GM12864 (cell line): Measurements from ENCODE around the gene ACTRT3.

Source experiments
- DNase-seq: peaks from one replicate; pipeline ENCODE4 v3.0.0-alpha.2; 2011; ENCODE audit warnings: low read depth
- H3K4me3 ChIP-seq: 2 replicates; pipeline ENCODE4 v1.5.1; 2011; ENCODE audit warnings: mild to moderate bottlenecking, low read depth, low read length, control low read depth
- CTCF ChIP-seq: IDR thresholded peaks from 2 replicates; pipeline ENCODE4 v1.5.1; 2011; ENCODE audit warnings: low read depth, mild to moderate bottlenecking, moderate library complexity, low read length, control low read depth, inconsistent platforms; ENCODE audit errors: missing control alignments

ACTRT3 gene

GRCh38 chr3:169772897-169773816, 3.8 kb upstream of the ACTRT3 start, which contains the start of gene MYNN:
Gene MYNN (plus strand): TSS chr3:169773396. CDS start chr3:169774296, 900 bp downstream.
- DNase-seq = peak; percentile 77
- TF ChIP-seq CTCF = peak; percentile 3
- peak within 1 kb of the TSS; percentile 76 for H3K4me3 ChIP-seq

DNA sequence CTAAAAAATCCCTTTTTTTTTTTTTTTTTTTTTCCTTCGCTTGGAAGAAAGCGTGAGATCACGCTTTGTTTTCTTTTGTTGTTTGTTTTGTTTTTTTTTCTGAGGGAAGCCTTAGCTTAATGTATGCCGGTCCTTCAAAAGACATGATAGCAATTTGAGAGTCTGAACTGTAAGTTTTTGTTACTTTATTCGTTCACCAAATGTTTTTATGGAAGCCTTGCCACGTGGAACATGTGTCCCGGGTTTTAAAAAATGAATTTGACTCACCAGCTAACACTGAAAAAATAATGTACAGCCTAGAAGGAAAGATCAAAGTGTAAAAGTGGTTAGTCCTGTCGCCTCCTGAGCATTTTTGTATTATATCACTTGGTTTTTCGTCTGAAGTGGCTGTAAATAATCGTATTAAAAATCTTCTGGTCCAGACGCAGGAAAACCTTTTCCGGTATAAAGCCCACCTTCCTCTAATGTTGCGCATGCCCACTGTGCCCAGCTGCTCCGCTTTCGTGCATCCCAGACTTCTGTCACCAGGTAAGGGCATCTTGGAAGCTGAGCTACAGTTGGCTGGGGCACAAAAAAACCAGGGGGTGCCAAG, 3.0 kb upstream of the ACTRT3 start:
- H3K4me3 ChIP-seq = peak overlapping the region; percentile 76
- no peak for TF ChIP-seq CTCF
- no peak for DNase-seq

DNA sequence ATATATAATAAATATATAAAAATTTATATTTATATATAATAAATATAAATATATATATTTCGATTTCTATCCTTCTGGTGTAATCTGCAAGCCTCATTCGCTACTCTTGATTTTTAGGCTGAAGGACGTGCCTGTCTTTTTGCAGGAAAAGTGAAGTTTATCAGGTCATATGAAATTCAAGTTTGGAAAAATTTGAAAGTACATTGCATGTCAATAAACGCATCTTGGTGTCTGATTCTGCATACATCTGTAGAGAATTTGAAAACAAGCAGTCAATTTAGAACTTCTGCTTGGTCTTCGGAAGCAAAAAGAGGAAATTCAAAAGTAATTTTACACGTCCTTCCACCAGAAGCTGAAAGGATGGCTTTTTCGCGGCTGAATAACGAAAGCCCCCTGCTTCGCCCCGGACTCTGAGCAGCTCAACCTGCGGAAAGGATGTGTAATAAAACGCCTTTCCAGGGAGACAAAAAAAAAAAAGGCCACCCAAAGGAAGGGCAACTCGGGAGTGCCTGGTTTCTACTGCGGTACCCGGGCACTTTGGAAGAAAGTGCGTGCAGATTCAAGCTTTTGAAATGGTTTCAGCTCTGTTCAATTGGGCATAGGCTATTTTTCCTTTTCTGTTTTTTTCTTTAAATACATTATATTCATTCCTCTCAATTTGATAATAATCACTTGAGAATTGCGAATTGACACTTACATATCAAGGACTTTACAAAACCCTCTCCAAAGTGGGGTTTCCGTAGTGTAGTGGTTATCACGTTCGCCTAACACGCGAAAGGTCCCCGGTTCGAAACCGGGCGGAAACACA, 2.3 kb upstream of the ACTRT3 start:
- no peak for TF ChIP-seq CTCF
- DNase-seq = no peak
- peak overlapping the region; percentile 76 for H3K4me3 ChIP-seq

DNA sequence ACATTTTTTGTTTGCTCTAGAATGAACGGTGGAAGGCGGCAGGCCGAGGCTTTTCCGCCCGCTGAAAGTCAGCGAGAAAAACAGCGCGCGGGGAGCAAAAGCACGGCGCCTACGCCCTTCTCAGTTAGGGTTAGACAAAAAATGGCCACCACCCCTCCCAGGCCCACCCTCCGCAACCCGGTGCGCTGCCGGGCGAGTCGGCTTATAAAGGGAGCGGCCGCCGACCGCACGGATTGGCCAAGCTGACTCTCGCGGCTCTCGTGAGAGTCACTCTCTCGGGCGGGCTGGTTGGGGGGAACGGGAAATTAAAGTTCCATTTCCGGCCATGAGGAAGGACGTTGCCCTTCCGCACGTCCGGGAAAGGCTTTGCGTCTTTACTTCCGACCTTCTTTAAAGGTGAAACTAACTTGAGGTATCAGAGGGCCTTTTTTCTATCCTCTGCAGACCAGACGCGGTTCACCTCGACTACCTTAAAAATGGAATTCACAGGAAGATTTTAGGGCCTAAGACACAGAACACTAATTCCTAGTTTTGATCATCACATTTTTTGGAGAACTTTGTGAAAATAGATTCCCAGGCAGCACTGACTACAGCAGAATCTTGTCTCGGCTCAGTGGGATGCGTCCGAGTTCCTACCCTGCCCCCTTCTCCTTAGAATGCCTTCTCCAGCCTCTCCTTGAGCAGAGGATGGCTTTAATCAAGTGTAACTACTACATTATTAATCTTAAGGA, 4.3 kb downstream of the ACTRT3 start, which contains the start of gene TERC:
TERC (minus strand) TSS at position 179 of the 731 bp plus-strand sequence.
- H3K4me3 ChIP-seq = peak within 1 kb of the TSS; percentile 73
- no peak for TF ChIP-seq CTCF
- peak; percentile 82 for DNase-seq

- DNase-seq = no peak
- no peak for TF ChIP-seq CTCF
Measured at GRCh38 chr3:169764312-169764881, 5.0 kb downstream of the ACTRT3 start.

GRCh38 chr3:169760479-169760878, 8.9 kb downstream of the ACTRT3 start:
- no peak for DNase-seq
- H3K4me3 ChIP-seq = no peak overlapping the region
- TF ChIP-seq CTCF = no peak

More at GRCh38 chr3:169764312-169764881, 5.0 kb downstream of the ACTRT3 start:
- peak overlapping the region; percentile 73 for H3K4me3 ChIP-seq
